Cardiac atrium fibroblast (primary cell): ENCODE results near the gene ATXN10. TPM values are rescaled to one million over a fixed set of nuclear protein-coding genes. Genes with fewer than 3 reads are reported as not detected.

ENCODE experiments used
- total RNA-seq: library from RNA; depleted of rRNA; stranded (reverse); fragments of >200 nt; gene quantifications from 2 replicates; pipeline ENCODE4 v1.2.3, GENCODE V29; 2015

The ATXN10 gene
- total RNA-seq, result 75.3 and 78.4 TPM in 2 replicates

GRCh38 chr22:45671783-45672563 lies at the start of gene ATXN10:
Gene ATXN10 (plus strand): TSS chr22:45671834. CDS start chr22:45672064, 230 bp downstream.

Other genes with a start within 250 kb of the ATXN10 start
- gene FBLN1, start 169.0 kb upstream of the ATXN10 start, total RNA-seq, result 9.7 and 34.1 TPM in 2 replicates